HEK293T (cell line): ENCODE measurements around the gene NKAPD1.

Experiments used
- BHLHE40 ChIP-seq: fragments of 450-650 bp; IDR thresholded peaks from 2 replicates; pipeline ENCODE4 v1.6.1; 2016; ENCODE audit warnings: mild to moderate bottlenecking, moderate library complexity, borderline replicate concordance
- CTBP1 ChIP-seq: fragments of 450-650 bp; IDR thresholded peaks from 2 replicates; pipeline ENCODE4 v1.6.1; 2016; ENCODE audit warnings: borderline replicate concordance
- ELF4 ChIP-seq: fragments of 450-650 bp; IDR thresholded peaks from 2 replicates; pipeline ENCODE4 v1.6.1; 2017; ENCODE audit warnings: antibody characterized with exemption
- FOXK2 ChIP-seq: fragments of 450-650 bp; IDR thresholded peaks from 2 replicates; pipeline ENCODE4 v1.6.1; 2016; ENCODE audit warnings: mild to moderate bottlenecking
- LEF1 ChIP-seq: fragments of 450-650 bp; IDR thresholded peaks from 2 replicates; pipeline ENCODE4 v1.6.1; 2017; ENCODE audit warnings: mild to moderate bottlenecking, borderline replicate concordance
- NFRKB ChIP-seq: fragments of 450-650 bp; IDR thresholded peaks from 2 replicates; pipeline ENCODE4 v1.6.1; 2016; ENCODE audit warnings: mild to moderate bottlenecking, moderate library complexity
- SUZ12 ChIP-seq: fragments of 450-650 bp; IDR thresholded peaks from 2 replicates; pipeline ENCODE4 v1.6.1; 2016; ENCODE audit warnings: mild to moderate bottlenecking
- TARDBP ChIP-seq: fragments of 450-650 bp; IDR thresholded peaks from 2 replicates; pipeline ENCODE4 v1.6.1; 2016

DNA sequence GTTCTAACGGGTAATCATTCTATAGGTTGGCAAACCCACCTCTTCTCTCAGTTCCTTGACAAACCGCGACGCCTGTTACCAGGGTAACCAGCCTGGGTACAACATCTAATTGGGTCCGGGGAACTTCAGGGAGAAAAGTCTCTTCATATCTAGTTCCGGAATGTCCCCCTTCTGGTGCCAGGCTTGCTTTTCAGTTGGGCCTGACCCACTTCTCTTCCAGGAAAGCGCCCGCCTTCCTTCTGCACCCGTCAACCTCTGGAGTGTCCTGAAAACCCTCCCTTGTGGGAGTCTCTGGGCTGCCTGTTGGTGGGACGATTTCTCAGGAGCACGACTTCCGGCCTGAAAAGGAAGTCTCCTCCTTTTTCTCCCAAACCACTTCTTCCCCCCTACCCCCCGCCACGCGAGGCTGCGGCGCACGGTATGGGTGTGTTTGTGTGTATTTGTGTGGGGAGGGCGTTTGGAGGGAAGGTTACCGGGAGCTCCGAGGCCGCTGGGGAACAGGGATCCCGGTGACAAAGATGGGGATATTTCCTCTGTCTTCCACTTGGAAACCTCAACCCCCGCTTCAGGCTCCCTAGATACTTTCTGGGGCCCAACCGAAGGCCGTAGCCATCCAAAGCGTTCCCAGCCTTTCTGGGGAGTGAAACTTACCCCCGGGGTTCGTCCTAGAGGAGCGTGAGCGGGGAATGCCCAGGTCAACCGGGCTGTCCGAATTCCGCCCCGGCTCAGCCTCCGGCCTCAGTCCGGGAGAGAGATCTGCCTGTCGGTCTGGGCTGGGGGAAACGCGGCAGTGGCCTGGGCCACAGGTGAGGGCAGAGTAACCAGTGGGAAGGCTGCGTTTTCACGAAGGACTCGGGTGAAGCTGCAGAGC, at the start of gene NKAPD1, which contains the start of gene PIH1D2:
- TF ChIP-seq FOXK2 = no peak
- no peak for TF ChIP-seq TARDBP
- 0 out of 2 replicates have a peak, but pooled peaks have one; percentile 18 for TF ChIP-seq ELF4
- no peak for TF ChIP-seq BHLHE40
- TF ChIP-seq CTBP1 = peak; percentile 92
- no peak for TF ChIP-seq SUZ12
- no peak for TF ChIP-seq LEF1
- no peak for TF ChIP-seq NFRKB
